H9 (cell line): ENCODE measurements around the gene NDUFB1. TPM values are rescaled to one million over a fixed set of nuclear protein-coding genes. Genes with fewer than 3 reads are reported as not detected.

Experiments used
- DNase-seq: peaks from one replicate; pipeline ENCODE4 v3.0.0-alpha.2; 2017
- H2AFZ ChIP-seq: one replicate; pipeline ENCODE4 v1.6.1; 2013; ENCODE audit warnings: mild to moderate bottlenecking, low read length, control low read depth, moderate library complexity
- H2AK5ac ChIP-seq: 2 replicates; pipeline ENCODE4 v1.6.1; 2013; ENCODE audit warnings: low read length, control low read depth, mixed read lengths; ENCODE audit not compliant: insufficient read length
- H2BK120ac ChIP-seq: one replicate; pipeline ENCODE4 v1.6.1; 2013; ENCODE audit warnings: low read depth, mild to moderate bottlenecking, low read length, control low read depth, inconsistent platforms; ENCODE audit not compliant: poor library complexity, severe bottlenecking
- H2BK12ac ChIP-seq: 2 replicates; pipeline ENCODE4 v1.6.1; 2013; ENCODE audit warnings: low read length, control low read depth, mixed read lengths, low read depth; ENCODE audit not compliant: insufficient read length
- H2BK15ac ChIP-seq: 2 replicates; pipeline ENCODE4 v1.6.1; 2013; ENCODE audit warnings: low read depth, low read length, control low read depth
- H2BK20ac ChIP-seq: one replicate; pipeline ENCODE4 v1.6.1; 2013; ENCODE audit warnings: low read depth, mild to moderate bottlenecking, low read length, control low read depth, inconsistent platforms; ENCODE audit not compliant: poor library complexity, severe bottlenecking
- H2BK5ac ChIP-seq: 2 replicates; pipeline ENCODE4 v1.6.1; 2013; ENCODE audit warnings: low read length, control low read depth, mixed read lengths; ENCODE audit not compliant: insufficient read length
- H3K14ac ChIP-seq: 2 replicates; pipeline ENCODE4 v1.6.1; 2013; ENCODE audit warnings: low read length, control low read depth; ENCODE audit not compliant: insufficient read depth
- H3K18ac ChIP-seq: 2 replicates; pipeline ENCODE4 v1.6.1; 2013; ENCODE audit warnings: low read depth, mild to moderate bottlenecking, mixed read lengths, low read length, control low read depth; ENCODE audit not compliant: insufficient read length
- H3K23ac ChIP-seq: 2 replicates; pipeline ENCODE4 v1.6.1; 2013; ENCODE audit warnings: low read length, control low read depth, mixed read lengths, low read depth; ENCODE audit not compliant: insufficient read length
- H3K23me2 ChIP-seq: 2 replicates; pipeline ENCODE4 v1.6.1; 2013; ENCODE audit warnings: low read depth, mild to moderate bottlenecking, mixed read lengths, low read length, control low read depth; ENCODE audit not compliant: insufficient read length, poor library complexity, severe bottlenecking
- H3K27ac ChIP-seq: 2 replicates; pipeline ENCODE4 v1.5.1; 2013; ENCODE audit warnings: low read length, control low read depth, mixed read lengths, low read depth; ENCODE audit not compliant: insufficient read length
- H3K27me3 ChIP-seq: 2 replicates; pipeline ENCODE4 v1.6.1; 2013; ENCODE audit warnings: low read length, control low read depth, inconsistent platforms; ENCODE audit not compliant: insufficient read depth
- H3K4ac ChIP-seq: 2 replicates; pipeline ENCODE4 v1.6.1; 2013; ENCODE audit warnings: low read depth, mild to moderate bottlenecking, control low read depth, inconsistent platforms, low read length, moderate library complexity
- H3K4me1 ChIP-seq: 2 replicates; pipeline ENCODE4 v1.6.1; 2013; ENCODE audit warnings: low read length, control low read depth, inconsistent platforms; ENCODE audit not compliant: insufficient read depth
- H3K4me2 ChIP-seq: 2 replicates; pipeline ENCODE4 v1.6.1; 2013; ENCODE audit warnings: low read length, control low read depth, mixed read lengths; ENCODE audit not compliant: insufficient read length, insufficient read depth
- H3K56ac ChIP-seq: 2 replicates; pipeline ENCODE4 v1.6.1; 2013; ENCODE audit warnings: low read depth, mild to moderate bottlenecking, mixed read lengths, low read length, control low read depth; ENCODE audit not compliant: insufficient read length
- H3K79me1 ChIP-seq: 2 replicates; pipeline ENCODE4 v1.6.1; 2013; ENCODE audit warnings: low read depth, mild to moderate bottlenecking, moderate library complexity, low read length, control low read depth, inconsistent platforms; ENCODE audit not compliant: insufficient read depth, poor library complexity, severe bottlenecking
- H3K79me2 ChIP-seq: 2 replicates; pipeline ENCODE4 v1.6.1; 2013; ENCODE audit warnings: low read length, control low read depth, inconsistent platforms; ENCODE audit not compliant: insufficient read depth
- H3K9ac ChIP-seq: 2 replicates; pipeline ENCODE4 v1.6.1; 2013; ENCODE audit warnings: low read length, control low read depth, mixed read lengths; ENCODE audit not compliant: insufficient read length; ENCODE audit errors: extremely low read depth
- H3K9me3 ChIP-seq: one replicate; pipeline ENCODE4 v1.6.1; 2013; ENCODE audit warnings: low read depth, low read length, inconsistent platforms; ENCODE audit not compliant: control insufficient read depth
- H3T11ph ChIP-seq: one replicate; pipeline ENCODE4 v1.6.1; 2013; ENCODE audit warnings: mild to moderate bottlenecking, low read length, control low read depth, inconsistent platforms
- H4K20me1 ChIP-seq: one replicate; pipeline ENCODE4 v1.6.1; 2013; ENCODE audit not compliant: control insufficient read depth, insufficient read length, insufficient read depth
- H4K5ac ChIP-seq: 2 replicates; pipeline ENCODE4 v1.6.1; 2013; ENCODE audit warnings: low read depth, mild to moderate bottlenecking, mixed read lengths, low read length, control low read depth; ENCODE audit not compliant: insufficient read length
- H4K8ac ChIP-seq: replicated peaks from 2 replicates; pipeline ENCODE4 v1.6.1; 2013; ENCODE audit warnings: low read length, control low read depth, mixed read lengths, low read depth; ENCODE audit not compliant: insufficient read length
- H4K91ac ChIP-seq: 2 replicates; pipeline ENCODE4 v1.6.1; 2013; ENCODE audit warnings: low read depth, mild to moderate bottlenecking, moderate library complexity, mixed read lengths, low read length, control low read depth; ENCODE audit not compliant: insufficient read length
- H3K27ac Mint-ChIP-seq, 3 experiments: 2 replicates in 2 of 3; 3 replicates in 1 of 3; pipeline ENCODE4 v1.8.0; 2020 to 2021; ENCODE audit warnings: mixed read lengths in 3 of 3, mild to moderate bottlenecking in 1 of 3, moderate library complexity in 1 of 3
- H3K27me3 Mint-ChIP-seq: 2 replicates; pipeline ENCODE4 v1.8.0; 2021; ENCODE audit warnings: low read depth, mild to moderate bottlenecking, moderate library complexity, mixed read lengths
- H3K36me3 Mint-ChIP-seq, 3 experiments: 2 replicates in 2 of 3; 3 replicates in 1 of 3; pipeline ENCODE4 v1.8.0; 2020 to 2021; ENCODE audit warnings: low read depth in 3 of 3, mixed read lengths in 3 of 3; ENCODE audit not compliant: insufficient read depth in 1 of 3
- H3K4me1 Mint-ChIP-seq, 2 experiments: 2 replicates each; pipeline ENCODE4 v1.8.0; 2020; ENCODE audit warnings: mixed read lengths in 2 of 2
- H3K4me3 Mint-ChIP-seq, 2 experiments: 2 replicates in 1 of 2; 3 replicates in 1 of 2; pipeline ENCODE4 v1.8.0; 2020 to 2021; ENCODE audit warnings: mild to moderate bottlenecking in 2 of 2, mixed read lengths in 2 of 2, moderate library complexity in 1 of 2
- H3K9me3 Mint-ChIP-seq, 2 experiments: 2 replicates in 1 of 2; 3 replicates in 1 of 2; pipeline ENCODE4 v1.8.0; 2020; ENCODE audit warnings: mild to moderate bottlenecking in 2 of 2, mixed read lengths in 2 of 2, moderate library complexity in 1 of 2
- CTCF ChIP-seq: fragments of 200-600 bp; sonication (generic); conservative IDR thresholded peaks from 3 replicates; pipeline ENCODE4 v1.8.0; 2021; ENCODE audit warnings: antibody characterized with exemption, mild to moderate bottlenecking
- WGBS: extraction: QIAGEN DNeasy Blood & Tissue Kit; methylation state at CpG from one replicate; pipeline ENCODE4 v1.1.7; 2013; ENCODE audit warnings: missing lambda C conversion rate, low lambda C conversion rate, mixed read lengths; ENCODE audit not compliant: insufficient read length; ENCODE audit errors: extremely low coverage; 5-methylcytosine and 5-hydroxymethylcytosine counted together
- total RNA-seq: library from RNA; stranded (reverse); gene quantifications from 2 replicates; pipeline ENCODE4 v1.2.1, GENCODE V29; 2021

Gene NDUFB1
- total RNA-seq, 1 experiment from 2014 or later = 153 TPM

- H3K4ac ChIP-seq = no peak overlapping the region
- DNase-seq = no peak
- no peak overlapping the region for H3K23ac ChIP-seq
- H2BK5ac ChIP-seq = no peak overlapping the region
- no peak overlapping the region for H2AFZ ChIP-seq
- no peaks in the 10 kb centered on the region for H3K4me1 ChIP-seq
- no peak overlapping the region for H2BK12ac ChIP-seq
- H3K27me3 ChIP-seq = no peaks in the 10 kb centered on the region
- Mint-ChIP-seq H3K4me3 (no peak overlapping the region), H3K27ac (no peak overlapping the region; a peak in 1 of 7 replicates), H3K4me1 (no peaks in the 10 kb centered on the region), H3K27me3 (no peaks in the 10 kb centered on the region), H3K36me3 (peaks cover 33 to 73% (median 66%) of the 10 kb centered on the region in 3 experiments; a peak in 6 of 7 replicates), H3K9me3 (no peaks in the 10 kb centered on the region)
- no peak overlapping the region for H3K4me2 ChIP-seq
- H3K9me3 ChIP-seq = no peaks in the 10 kb centered on the region
- H4K5ac ChIP-seq = no peak overlapping the region
- no peak overlapping the region for H3K18ac ChIP-seq
- no peak overlapping the region for H3T11ph ChIP-seq
- no peak overlapping the region for H2BK20ac ChIP-seq
- H3K27ac ChIP-seq = no peak overlapping the region
- H2AK5ac ChIP-seq = no peak overlapping the region
- no peak for TF ChIP-seq CTCF
- H4K20me1 ChIP-seq = no peaks in the 10 kb centered on the region
- H3K56ac ChIP-seq = no peak overlapping the region
- no peak overlapping the region for H3K9ac ChIP-seq
- no peak overlapping the region for H4K91ac ChIP-seq
- no CpG with 5 or more reads among the region's 3 CpGs for WGBS
- H4K8ac ChIP-seq = no peak overlapping the region
- no peak overlapping the region for H2BK120ac ChIP-seq
- no peaks in the 10 kb centered on the region for H3K23me2 ChIP-seq
- H3K79me1 ChIP-seq = no peaks in the 10 kb centered on the region
- H3K79me2 ChIP-seq = no peaks in the 10 kb centered on the region
- H2BK15ac ChIP-seq = no peak overlapping the region
- no peak overlapping the region for H3K14ac ChIP-seq
Observed at GRCh38 chr14:92154283-92154942, 32.9 kb upstream of the NDUFB1 start.
